ENCODE data around the gene PDCD7. TPM values are rescaled to one million over a fixed set of nuclear protein-coding genes. Genes with fewer than 3 reads are reported as not detected.

Gene PDCD7
- total RNA-seq, 6 experiments from 2014 or later = 18.5 to 32.1 (median 22.8) TPM

- TF ChIP-seq, protein P1, sequence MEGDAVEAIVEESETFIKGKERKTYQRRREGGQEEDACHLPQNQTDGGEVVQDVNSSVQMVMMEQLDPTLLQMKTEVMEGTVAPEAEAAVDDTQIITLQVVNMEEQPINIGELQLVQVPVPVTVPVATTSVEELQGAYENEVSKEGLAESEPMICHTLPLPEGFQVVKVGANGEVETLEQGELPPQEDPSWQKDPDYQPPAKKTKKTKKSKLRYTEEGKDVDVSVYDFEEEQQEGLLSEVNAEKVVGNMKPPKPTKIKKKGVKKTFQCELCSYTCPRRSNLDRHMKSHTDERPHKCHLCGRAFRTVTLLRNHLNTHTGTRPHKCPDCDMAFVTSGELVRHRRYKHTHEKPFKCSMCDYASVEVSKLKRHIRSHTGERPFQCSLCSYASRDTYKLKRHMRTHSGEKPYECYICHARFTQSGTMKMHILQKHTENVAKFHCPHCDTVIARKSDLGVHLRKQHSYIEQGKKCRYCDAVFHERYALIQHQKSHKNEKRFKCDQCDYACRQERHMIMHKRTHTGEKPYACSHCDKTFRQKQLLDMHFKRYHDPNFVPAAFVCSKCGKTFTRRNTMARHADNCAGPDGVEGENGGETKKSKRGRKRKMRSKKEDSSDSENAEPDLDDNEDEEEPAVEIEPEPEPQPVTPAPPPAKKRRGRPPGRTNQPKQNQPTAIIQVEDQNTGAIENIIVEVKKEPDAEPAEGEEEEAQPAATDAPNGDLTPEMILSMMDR (IDR thresholded peaks at IDR 0.05) = no peak
- no peak for DNase-seq
- peaks cover 40% of the 10 kb centered on the region for H3K27me3 Mint-ChIP-seq (ENCODE audit: insufficient read depth)
- H3K9me3 Mint-ChIP-seq = no peaks in the 10 kb centered on the region
- no peak overlapping the region; the same call in 1 of the 2 replicates for H3K4me3 Mint-ChIP-seq
- peaks cover 16% of the 10 kb centered on the region for H3K4me1 Mint-ChIP-seq (ENCODE audit: low read depth)
- no peaks in the 10 kb centered on the region for H3K36me3 Mint-ChIP-seq (ENCODE audit: low read depth)
- H3K27ac Mint-ChIP-seq = no peak overlapping the region
These were observed 51.2 kb downstream of the PDCD7 start for GRCh38 chr15:65082303-65082953.

DNA sequence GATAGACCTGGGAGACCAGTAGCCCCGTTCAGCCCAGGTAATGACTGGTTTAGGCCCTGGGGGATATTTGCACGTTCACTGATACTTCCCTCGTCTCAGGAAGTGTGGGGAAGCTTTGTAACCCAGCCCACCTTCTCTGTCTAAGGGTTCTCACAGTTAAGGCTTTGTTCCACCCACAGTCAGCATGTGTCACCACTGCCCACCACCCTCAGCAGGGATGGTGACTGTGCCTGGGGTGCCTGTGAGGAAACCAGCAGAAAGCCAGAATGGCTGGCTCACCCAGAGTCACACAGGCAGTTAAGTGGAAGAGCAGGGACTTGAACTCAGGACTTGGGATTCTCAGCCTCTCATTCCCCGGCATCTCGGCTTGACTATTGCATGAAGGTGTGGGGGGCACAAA lies 51.9 kb downstream of the PDCD7 start:
- TF ChIP-seq, protein P1 (IDR thresholded peaks at IDR 0.05) = no peak
- no peak for DNase-seq
- H3K9me3 Mint-ChIP-seq = no peaks in the 10 kb centered on the region
- H3K36me3 Mint-ChIP-seq (ENCODE audit: low read depth) = no peaks in the 10 kb centered on the region
- peaks cover 40% of the 10 kb centered on the region for H3K27me3 Mint-ChIP-seq (ENCODE audit: insufficient read depth)
- peaks cover 16% of the 10 kb centered on the region for H3K4me1 Mint-ChIP-seq (ENCODE audit: low read depth)
- no peak overlapping the region for H3K4me3 Mint-ChIP-seq
- H3K27ac Mint-ChIP-seq = no peak overlapping the region

GRCh38 chr15:65081270-65081669 lies 52.3 kb downstream of the PDCD7 start:
- Mint-ChIP-seq H3K27me3 (ENCODE audit: insufficient read depth) (peaks cover 40% of the 10 kb centered on the region), H3K9me3 (no peaks in the 10 kb centered on the region), H3K36me3 (ENCODE audit: low read depth) (no peaks in the 10 kb centered on the region), H3K27ac (no peak overlapping the region), H3K4me1 (ENCODE audit: low read depth) (peaks cover 16% of the 10 kb centered on the region), H3K4me3 (no peak overlapping the region)
- DNase-seq = no peak
- TF ChIP-seq, protein P1 (IDR thresholded peaks at IDR 0.05) = no peak

- DNase-seq = no peak
- TF ChIP-seq, protein P1 (IDR thresholded peaks at IDR 0.05) = no peak
- Mint-ChIP-seq H3K9me3 (no peaks in the 10 kb centered on the region), H3K4me1 (ENCODE audit: low read depth) (peaks cover 10% of the 10 kb centered on the region), H3K4me3 (no peak overlapping the region), H3K36me3 (ENCODE audit: low read depth) (no peaks in the 10 kb centered on the region), H3K27me3 (ENCODE audit: insufficient read depth) (peaks cover 28% of the 10 kb centered on the region), H3K27ac (no peak overlapping the region)
These were observed 54.0 kb downstream of the PDCD7 start for GRCh38 chr15:65079580-65079979.

DNA sequence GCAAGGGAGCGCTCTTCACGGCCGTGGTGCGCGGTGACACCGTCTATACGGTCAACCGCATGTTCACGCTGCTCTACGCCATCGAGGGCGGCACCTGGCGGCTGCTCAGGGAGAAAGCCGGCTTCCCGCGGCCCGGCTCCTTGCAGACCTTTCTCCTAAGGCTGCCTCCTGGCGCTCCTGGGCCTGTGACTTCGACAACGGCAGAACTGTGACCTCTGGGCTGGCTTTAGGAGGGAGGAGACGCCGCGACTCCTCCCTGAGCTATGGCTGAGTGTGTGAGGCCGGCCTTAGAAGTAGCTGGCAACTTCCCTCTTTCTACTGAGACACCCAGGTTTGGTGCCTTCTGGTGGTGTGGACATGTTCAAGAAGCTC lies 55.6 kb downstream of the PDCD7 start:
- H3K27ac Mint-ChIP-seq = no peak overlapping the region
- H3K27me3 Mint-ChIP-seq (ENCODE audit: insufficient read depth) = peaks cover 28% of the 10 kb centered on the region
- no peak overlapping the region for H3K4me3 Mint-ChIP-seq
- TF ChIP-seq, protein P1 (IDR thresholded peaks at IDR 0.05) = peak; percentile 51
- peaks cover 8% of the 10 kb centered on the region for H3K4me1 Mint-ChIP-seq (ENCODE audit: low read depth)
- no peaks in the 10 kb centered on the region for H3K9me3 Mint-ChIP-seq
- no peaks in the 10 kb centered on the region for H3K36me3 Mint-ChIP-seq (ENCODE audit: low read depth)
- DNase-seq = no peak

All from HFFc6 (cell line).